GM21360 (cell line): Measurements from ENCODE around the gene WDR26.
"Not testable (repeated sequence)": the region's sequence is repeated elsewhere in the genome, so short reads cannot be mapped to it uniquely, and the experiment has no call there.

Experiments
- ATAC-seq: cut with Tn5 transposase; IDR thresholded peaks from one replicate; pipeline ENCODE4 v1.9.1; 2021; ENCODE audit warnings: mild to moderate bottlenecking, moderate library complexity; ENCODE audit not compliant: unreplicated experiment

WDR26 gene

DNA sequence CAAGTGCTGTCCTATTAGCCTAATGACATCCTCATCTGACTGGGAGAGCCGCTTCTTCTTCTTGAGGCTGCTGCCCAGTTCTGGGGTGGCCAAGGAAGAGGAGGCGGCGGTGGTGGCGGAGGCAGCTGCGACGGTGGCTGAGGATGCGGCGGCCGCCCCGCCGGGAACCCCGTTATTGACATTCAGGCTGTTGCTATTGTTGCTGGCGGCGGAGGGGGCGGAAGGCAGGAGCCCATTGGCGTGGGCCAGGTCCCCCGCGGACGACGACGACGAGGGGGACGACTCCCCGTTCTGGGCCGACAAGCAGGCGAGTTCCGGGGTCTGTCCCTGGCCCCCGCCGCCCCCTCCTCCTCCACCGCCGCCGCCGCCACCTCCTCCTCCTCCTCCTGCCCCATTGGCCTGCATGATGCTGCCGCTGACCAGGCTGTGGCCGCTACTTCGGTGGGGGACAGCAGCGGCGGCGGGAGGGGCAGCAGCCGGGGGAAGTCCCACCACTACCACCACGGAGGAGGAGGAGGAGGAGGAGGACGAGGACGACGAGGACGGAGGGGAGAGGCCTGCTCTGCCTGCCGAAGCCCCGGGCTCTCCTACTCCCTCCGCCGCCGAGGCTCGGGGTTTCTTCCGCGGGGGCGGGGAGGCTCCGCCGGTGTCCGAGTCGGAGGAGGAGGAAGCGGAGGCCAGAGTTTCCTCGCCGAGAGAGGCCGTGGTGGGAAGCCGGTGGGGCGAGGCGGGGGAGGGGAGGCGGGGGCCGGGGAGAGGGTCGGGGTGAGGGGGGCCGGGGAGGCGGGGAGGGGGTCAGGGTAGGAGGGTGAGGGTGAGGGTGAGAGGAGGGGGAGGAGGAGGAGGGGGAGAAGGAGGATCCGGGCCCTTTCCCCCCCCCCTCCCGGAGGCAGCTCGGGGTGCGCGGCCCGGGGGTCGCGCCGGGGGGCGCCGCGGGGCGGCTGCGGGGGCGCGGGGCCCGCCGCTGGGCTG lies 610 bp downstream of the WDR26 start:
- ATAC-seq: no peak

- ATAC-seq: no peak
Observed at GRCh38 chr1:224433041-224433691, 1.4 kb downstream of the WDR26 start.

DNA sequence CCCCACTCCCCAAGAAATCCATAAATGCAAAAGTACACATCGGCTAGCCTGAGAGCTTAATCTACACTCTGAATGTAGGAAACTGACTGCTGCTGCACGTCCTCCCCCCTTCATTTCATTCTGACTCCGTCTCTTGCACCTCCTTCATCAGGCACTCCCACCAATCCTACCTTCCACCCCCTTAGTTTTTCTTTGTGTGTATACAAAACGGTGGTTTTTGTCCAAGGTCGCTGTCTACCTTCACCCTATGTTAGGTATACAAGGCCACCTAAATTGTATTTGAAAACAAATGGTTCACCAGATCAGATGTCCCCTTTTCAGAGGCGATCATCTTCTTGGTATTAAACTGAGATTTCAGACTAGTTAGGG lies 1.9 kb downstream of the WDR26 start:
- ATAC-seq: no peak

GRCh38 chr1:224432146-224432545 lies 2.5 kb downstream of the WDR26 start:
- ATAC-seq: no peak

GRCh38 chr1:224431726-224432125 lies 2.9 kb downstream of the WDR26 start:
- no peak for ATAC-seq

DNA sequence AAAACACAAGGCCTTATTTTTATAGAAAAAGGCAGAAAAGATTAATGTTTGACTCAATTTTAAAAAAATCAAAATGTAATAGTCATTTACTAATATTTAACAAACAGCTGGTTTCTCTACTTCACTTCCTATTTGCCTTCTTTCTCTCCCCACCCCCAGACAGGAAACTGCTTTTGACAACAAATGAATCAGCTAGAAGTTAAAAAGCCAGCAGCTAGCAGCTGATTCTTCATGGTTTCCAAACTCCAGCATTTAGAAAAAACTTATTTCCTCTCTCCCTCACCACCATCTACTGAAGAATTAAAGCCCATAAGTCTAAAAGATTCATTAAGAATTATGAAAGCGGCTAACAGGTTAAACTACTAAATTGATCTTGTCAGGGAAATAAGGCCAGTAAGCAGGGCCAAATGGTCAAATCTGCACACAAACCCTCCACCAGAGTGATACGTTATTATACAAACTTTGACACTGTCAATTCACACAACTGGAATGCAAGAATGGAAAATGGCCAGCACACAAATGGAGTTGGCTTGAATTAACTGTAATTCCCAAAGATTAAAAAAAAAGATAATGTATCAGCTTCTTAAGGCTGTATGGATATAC lies 4.0 kb downstream of the WDR26 start:
- ATAC-seq: no peak

GRCh38 chr1:224429616-224430326 lies 4.8 kb downstream of the WDR26 start:
- no peak for ATAC-seq

GRCh38 chr1:224428713-224429112 lies 5.9 kb downstream of the WDR26 start:
- not testable (repeated sequence) for ATAC-seq

DNA sequence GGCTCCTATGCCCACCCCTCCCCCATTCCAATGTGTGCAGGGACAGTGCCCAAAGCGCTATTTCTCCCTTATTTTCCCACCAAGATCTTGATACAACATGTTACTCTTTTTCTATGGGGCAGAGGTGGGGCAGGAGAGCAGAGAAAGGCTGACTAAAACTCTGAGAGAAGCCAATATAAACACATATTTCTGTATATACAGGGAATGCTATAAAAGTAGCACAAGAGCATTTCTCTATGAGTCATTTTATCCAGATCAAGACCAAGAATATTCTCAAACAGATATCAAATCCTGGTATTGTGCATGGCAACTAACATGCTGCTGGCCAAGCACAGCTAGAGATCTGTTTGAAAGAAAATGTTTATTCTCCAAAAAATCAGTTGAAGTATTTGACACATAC lies 7.3 kb downstream of the WDR26 start:
- ATAC-seq: no peak

DNA sequence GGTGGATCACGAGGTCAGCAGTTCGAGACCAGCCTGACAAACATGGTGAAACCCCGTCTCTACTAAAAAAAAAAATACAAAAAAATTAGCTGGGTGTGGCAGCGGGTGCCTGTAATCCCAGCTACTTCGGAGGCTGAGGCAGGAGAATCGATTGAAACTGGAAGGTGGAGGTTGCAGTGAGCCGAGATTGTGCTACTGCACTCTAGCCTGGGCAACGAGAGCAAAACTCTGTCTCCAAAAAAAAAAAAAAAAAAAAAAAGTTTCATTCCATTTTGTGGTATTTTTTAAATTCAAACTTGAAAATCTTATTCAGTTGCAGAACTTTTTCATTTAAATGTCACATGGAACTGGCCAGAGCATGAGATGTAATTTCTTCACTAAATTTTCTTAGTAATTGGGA lies 7.7 kb downstream of the WDR26 start:
- not testable (repeated sequence) for ATAC-seq

- no peak for ATAC-seq
Observed at GRCh38 chr1:224425279-224425884, 9.2 kb downstream of the WDR26 start.

DNA sequence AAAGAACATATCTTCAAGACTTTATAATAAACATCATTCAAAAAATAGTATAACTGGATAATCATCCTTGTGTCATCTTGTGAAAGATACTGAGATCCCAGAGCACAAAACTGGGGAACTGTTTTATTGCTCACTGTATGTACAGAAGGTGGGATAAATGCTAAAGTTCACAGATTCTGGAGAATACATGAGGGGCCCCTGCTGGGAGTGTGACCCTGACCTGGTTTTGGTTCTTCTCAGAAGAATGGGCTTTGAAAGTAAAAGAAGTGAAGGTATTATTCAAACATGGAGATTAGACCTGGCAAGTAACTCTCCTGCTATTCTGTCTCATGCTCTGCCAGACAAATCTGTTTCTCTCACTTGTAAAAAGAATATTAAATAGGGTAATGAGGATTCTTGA lies 14.5 kb downstream of the WDR26 start:
- ATAC-seq: no peak

DNA sequence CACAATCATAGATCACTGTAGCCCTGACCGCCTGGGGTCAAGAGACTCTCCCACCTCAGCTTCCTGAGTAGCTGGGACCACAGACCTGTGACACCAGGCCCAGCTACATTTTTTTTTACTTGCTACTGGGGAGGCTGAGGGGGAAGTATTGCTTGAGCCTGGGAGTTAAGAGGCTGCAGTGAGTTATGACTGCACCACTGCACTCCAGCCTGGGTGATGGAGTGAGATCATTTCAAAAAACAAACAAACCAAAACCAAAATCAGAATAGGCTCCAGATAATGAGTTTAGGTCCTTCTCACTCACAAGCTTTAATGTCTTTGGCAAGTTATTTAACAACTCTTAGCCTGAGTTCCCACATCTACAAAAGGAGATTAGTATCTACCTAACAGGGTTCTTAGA lies 22.8 kb downstream of the WDR26 start:
- no peak for ATAC-seq

DNA sequence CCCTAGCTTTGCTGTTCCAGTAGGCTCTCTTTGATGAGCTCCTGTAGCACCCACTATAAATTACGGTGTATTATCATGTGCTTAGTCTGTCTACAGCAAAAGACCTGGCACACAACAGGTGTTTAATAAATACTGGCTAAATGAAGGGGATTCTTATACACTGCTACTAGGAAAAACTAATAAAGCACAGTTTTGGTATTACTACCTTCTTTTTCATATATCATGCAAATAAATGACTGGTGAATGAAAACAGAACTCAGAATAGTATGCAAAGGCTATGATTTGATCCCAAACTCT lies 26.4 kb downstream of the WDR26 start:
- ATAC-seq: no peak

DNA sequence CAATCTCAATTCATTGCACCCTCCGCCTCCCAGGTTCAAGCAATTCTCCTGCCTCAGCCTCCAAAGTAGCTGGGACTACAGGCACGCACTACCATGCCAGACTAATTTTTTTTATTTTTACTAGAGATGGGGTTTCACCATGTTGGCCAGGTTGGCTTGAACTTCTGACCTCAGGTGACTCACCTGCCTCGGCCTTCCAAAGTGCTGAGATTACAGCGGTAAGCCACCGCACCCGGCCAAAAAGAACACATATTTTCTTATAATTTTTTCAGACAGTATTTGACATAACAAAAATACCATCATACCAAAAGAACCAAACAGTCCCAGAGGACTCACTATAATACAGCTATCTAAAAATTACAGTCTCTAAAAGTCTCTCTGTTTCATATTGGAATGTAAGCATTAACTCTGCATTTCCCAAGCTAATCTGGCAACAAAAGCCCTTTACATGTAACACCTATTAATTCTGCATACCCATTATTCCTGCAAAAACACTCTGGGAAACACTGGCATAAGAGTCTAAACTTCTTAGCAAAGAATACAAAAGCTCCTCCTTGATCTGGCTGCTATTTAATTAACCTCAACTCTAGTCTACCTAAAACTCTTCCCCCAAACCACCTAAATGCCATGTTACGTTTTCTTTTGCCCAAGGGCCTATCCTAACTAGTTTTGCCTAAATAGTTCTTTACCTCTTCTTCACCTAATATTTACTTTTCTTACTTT lies 26.9 kb downstream of the WDR26 start:
- no peak for ATAC-seq

GRCh38 chr1:224406216-224406615 lies 28.4 kb downstream of the WDR26 start:
- ATAC-seq: no peak

DNA sequence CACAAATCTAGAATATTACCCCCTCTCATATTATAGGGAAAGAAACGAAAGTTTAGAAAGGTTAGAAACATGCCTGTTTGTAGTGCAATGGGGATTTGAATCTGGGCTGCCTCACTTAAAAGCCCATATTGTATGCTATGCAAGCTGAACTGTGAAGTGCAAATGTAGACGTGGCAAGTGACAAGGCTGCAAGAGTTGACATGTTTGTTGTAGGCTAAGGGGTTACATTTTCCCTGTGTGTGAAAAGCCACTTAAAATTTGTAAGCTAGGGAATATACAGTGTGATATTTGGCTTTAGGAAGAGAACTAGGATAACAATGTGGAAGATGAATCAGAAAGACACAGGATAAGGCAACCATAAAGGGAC lies 29.0 kb downstream of the WDR26 start:
- no peak for ATAC-seq

GRCh38 chr1:224404916-224405603 lies 29.5 kb downstream of the WDR26 start:
- ATAC-seq: no peak

GRCh38 chr1:224402472-224403036 lies 32.0 kb downstream of the WDR26 start:
- no peak for ATAC-seq

DNA sequence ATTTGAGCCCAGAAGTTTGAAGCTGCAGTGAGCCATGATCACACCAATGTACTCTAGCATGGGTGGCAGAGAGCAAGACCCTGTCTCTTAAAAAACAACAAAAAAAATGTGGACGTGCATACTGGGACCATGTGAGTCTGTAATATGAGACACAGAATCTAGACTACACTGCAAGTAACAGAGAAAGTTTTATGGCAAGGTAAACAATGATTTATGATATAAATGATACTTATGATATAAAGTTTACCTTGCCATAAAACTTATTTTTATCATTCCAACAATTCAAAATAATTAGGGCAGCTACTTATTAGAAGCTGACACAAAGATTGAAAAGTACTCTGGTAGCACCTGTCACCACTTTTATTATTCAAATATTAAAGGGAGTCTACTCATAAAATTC lies 34.7 kb downstream of the WDR26 start:
- ATAC-seq: no peak
